Measurements from ENCODE around the gene POLQ.
"Not testable (repeated sequence)": the region's sequence is repeated elsewhere in the genome, so short reads cannot be mapped to it uniquely, and the experiment has no call there.

POLQ gene

DNA sequence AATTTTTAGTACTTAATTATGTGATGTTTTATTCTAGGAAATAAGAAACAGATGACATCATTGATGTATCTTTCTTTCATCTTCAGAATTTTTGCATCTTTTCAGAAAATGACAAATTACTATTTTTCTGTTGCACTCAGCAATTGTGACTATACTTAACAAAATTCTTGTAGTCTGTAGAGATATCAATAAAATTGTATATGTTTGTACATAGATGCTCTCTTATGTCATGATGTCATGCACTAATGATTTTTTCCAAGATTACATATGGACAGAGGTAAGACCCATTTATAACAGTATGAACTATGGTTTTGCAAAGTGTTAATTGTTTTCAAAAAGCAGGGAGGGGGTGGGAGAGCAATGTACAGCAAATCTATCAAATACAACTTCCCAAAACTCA is 121.2 kb downstream of the POLQ start:
- DNase-seq (ENCODE audit: low read depth in 2 of 2), result no peak

DNA sequence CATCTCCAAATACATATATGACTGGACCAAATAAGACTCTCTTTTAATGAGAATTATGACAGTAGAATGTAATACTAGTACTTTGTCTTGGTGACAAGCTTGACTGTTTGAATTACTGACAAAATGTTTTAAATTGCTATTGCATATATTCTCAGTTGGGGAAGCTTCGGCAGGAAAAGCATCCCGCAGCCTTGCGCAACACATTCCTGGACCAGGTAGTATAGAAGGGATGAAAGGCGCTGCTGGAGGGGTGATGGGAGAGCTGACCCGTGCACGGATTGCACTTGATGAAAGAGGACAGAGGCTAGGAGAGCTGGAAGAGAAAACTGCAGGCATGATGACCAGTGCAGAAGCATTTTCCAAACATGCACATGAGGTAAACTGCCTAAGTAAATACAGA is 127.6 kb downstream of the POLQ start:
- DNase-seq (ENCODE audit: low read depth in 2 of 2), result no peak

DNA sequence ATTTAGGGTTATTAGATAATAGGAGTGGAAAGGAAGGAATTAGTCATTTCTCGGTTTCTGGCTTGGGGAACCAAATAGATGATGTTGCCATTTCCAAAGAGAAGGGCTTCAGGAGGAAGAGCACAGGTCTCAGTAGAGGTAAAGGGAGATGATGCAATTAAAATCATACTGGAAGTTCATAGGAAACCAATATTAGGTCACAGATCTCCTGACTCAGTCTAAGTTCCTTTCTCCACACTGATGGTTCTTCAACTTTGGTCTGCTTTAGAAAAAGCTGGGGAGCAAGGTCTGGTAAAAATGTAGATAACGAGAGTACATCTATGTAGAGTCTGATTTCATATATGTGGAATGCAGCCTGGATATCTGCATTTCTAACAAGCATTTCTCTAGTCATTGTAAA is 130.9 kb downstream of the POLQ start:
- DNase-seq (ENCODE audit: low read depth in 2 of 2), result no peak

DNA sequence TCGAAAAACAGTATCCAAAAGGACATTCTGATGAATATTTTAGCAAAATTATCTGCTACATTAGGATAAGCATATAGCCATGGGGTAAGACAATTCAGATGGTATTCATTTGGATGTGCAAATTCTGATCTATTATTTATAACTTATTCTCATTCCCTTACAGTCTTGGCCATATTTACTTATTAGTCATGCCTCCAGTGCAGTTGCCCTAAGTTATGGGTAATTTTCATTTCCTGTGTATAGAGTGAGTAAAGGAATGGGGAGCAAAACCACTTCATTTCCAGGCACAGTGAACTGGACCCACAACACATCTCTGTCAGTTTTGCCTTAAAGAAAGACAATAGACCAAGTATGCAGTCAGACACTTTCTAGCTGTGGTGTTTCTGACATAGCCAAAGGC is 134.3 kb downstream of the POLQ start:
- DNase-seq (ENCODE audit: low read depth in 2 of 2), result no peak

DNA sequence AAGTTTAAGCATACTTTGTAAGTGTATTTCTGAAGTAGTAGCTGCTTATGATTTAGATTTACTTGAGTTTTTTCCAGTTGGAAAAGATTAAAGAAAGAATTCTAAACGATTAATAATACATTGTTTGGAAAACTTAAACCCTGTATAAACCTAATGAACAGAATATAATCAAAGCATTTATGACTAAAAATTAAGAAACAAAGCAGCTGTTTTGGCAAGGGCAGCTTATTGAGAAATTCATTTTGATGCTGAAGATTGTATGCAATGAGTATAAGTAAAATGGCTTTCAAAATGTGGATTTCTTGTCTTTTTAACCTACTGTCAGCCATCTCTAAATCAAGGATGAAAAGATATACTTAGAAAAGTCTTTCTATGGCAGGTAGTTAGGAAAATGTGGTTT is 140.2 kb downstream of the POLQ start:
- DNase-seq (ENCODE audit: low read depth in 2 of 2), result no peak

DNA sequence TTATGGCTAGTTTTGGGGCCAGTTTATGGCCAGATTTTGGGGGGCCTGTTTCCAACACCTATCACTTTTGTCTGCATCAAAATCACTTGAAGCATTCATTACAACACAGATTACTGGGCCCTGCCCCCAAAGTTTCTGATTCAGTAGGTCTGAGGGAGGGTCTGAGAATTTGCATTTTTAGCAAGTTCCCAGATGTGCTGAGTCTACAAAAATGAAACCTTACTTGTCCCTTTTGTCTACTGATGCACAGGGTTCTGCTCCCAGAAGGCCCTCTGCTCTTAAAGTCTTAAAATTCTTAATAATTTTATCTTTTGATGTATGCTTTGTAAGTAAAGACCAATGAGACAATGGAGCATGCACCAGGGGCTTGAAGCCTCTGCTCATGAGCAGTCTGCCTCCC is 146.0 kb downstream of the POLQ start:
- no peak for DNase-seq (ENCODE audit: low read depth in 2 of 2)

DNA sequence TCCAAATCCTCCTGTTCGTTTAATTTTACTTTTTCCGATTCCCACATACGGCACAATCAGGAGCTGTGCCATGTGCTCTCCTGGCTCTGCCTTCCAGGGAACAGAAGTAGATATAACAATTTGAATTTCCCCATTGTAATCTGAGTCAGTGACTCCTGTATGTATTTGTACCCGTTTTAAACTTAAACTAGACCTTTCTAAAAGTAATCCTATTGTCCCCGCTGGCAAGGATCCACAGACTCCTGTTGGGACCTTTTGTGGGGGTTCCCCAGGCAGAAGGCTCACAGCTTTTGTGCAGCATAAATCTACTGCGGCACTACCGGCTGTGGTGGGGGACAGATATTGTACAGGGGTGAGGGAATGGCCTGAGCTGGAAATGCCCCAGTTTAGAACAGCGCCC is 147.7 kb downstream of the POLQ start:
- DNase-seq (ENCODE audit: low read depth in 2 of 2), result not testable (repeated sequence)

DNA sequence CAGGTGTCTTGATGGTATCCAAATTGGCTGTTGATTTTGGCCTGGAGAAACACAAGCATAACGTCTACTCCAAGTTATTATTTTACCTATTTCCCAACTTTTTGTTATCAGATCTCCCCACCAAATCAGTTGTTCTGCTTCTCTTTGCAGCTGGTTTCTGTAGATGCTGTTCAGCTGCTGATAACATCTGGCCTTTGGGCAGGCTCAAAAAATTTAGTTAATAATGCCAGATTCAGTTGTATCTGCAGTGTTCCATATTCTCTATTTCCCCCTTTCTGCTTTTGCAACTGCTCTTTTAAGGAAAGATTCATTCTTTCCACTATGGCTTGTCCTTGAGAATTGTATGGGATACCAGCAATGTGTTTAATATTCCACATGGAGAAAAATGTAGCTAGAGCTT is 149.8 kb downstream of the POLQ start:
- DNase-seq (ENCODE audit: low read depth in 2 of 2), result not testable (repeated sequence)

DNA sequence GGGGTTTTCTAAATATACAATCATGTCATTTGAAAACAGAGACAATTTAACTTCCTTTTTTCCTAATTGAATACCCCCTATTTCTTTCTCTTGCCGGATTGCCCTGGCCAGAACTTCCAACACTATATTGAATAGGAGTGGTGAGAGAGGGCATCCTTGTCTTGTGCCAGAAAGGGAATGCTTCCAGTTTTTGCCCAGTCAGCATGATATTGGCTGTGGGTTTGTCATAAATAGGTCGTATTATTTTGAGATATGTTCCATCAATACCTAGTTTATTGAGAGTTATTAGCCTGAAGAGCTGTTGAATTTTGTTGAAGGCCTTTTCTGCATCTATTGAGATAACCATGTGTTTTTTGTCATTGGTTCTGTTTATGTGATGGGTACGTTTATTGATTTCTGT is 157.5 kb downstream of the POLQ start:
- DNase-seq (ENCODE audit: low read depth in 2 of 2), result not testable (repeated sequence)
